GM21529 (cell line): Measurements from ENCODE around the gene C1orf210.

Source experiments
- ATAC-seq: cut with Tn5 transposase; IDR thresholded peaks from one replicate; pipeline ENCODE4 v1.9.1; 2021; ENCODE audit not compliant: unreplicated experiment

Gene C1orf210

DNA sequence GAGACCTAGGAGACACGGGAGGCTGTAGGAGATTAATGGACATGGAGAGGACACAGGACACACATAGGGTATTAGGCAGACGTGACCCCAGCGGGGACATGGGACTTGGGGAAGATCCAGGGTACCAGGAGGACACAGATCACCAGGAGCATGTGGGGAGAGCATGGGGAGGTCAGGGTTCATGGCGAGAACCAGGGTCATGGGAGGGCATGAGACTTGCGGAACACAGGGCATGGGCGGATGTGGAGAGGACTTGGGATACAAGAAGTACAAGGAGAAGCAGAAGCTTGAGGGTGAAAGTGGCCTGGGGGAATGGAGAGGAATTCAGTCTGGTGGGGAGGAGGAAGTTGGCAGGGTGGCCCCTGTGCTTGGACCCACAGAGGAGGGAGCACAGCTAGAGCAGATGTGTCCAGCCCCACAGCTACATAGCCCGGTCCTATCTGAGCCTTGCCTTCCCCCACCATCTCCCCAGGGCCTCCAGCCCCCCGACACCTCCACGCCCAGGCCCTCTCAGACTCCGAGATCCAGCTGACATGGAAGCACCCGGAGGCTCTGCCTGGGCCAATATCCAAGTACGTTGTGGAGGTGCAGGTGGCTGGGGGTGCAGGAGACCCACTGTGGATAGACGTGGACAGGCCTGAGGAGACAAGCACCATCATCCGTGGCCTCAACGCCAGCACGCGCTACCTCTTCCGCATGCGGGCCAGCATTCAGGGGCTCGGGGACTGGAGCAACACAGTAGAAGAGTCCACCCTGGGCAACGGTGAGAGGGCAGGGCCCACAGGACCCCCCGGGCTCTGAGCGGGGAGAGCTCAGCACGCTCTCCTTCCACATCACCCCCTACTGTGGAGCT lies 27.5 kb upstream of the C1orf210 start:
- no peak for ATAC-seq

DNA sequence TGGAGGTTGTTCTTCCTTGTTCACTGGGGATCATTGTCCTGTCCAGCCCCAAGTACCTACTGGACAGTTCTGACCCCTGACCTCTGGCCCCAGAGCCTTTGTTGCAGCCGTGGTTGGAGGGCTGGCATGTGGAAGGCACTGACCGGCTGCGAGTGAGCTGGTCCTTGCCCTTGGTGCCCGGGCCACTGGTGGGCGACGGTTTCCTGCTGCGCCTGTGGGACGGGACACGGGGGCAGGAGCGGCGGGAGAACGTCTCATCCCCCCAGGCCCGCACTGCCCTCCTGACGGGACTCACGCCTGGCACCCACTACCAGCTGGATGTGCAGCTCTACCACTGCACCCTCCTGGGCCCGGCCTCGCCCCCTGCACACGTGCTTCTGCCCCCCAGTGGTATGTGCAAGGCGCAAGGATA lies 26.8 kb upstream of the C1orf210 start:
- ATAC-seq = no peak

DNA sequence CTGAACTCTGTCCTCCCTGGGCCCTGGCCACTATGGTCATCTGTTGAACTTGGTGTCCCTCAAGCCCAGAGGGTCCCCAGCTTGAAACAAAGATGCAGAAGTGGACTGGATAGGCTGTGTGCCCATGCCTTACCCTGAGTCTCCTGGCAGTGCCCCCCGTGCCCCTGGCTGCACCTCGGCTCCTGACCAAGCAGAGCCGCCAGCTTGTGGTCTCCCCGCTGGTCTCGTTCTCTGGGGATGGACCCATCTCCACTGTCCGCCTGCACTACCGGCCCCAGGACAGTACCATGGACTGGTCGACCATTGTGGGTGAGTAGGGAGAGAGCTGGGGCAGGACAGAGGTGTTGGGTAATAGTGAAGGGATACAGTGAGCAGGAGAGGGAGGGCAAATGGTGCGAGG lies 26.1 kb upstream of the C1orf210 start:
- no peak for ATAC-seq

DNA sequence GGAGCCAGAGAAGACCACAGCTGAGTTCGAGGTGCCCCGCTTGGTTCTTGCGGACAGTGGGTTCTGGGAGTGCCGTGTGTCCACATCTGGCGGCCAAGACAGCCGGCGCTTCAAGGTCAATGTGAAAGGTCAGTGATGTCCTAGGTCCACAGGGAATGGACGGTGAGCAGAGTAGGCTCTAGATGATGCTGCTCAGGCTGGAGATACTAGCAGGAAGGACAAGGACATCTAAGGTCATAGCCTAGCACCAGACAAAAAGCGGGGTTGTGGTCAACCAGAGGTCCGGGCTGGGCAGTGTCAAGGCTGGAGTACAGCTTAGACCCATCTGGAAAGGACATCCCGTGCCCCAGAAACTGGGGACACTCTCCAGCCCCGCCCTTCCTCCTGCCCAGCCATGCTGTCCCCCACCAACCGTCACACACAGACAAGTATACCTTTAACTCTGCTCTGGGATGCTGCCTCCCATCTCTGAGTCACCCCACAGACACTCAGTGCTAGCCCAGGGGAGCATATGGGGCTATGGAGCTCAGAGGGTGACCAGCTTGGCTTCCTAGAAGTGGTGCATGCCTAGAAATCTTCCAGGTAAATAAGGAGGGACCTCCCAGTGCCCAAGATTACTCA lies 24.1 kb upstream of the C1orf210 start:
- ATAC-seq = no peak

DNA sequence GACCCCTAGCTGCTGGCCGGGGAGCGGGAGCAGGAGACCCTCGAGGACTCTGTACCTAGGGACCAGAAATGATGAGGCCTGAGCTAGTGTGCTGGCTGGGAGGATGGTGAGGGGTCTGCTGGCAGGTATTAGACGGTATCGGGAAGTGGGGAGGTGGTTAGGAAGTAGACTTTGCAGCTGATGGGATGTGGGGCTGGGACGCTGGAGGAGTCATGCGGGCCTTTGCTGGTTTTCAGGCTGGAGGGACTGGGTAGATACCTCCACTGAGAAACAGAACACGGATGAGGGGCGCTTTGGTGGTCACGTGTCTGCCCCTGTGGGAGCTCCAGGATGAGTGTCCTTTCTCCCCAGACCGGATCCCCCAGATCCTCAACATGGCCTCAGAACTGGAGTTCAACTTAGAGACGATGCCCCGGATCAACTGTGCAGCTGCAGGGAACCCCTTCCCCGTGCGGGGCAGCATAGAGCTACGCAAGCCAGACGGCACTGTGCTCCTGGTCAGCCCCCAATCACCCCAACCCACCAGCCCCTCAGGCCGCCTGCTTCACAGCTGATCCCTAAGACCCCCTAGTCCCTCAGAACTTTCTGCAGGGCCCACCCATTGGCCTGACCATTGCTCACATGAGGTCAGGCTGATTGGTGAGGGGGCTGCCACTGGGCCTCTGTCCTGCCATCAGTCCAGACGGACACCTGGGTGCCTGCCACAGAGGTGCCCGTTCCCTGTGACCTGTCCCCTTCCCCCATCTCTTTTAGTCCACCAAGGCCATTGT lies 23.4 kb upstream of the C1orf210 start:
- no peak for ATAC-seq

DNA sequence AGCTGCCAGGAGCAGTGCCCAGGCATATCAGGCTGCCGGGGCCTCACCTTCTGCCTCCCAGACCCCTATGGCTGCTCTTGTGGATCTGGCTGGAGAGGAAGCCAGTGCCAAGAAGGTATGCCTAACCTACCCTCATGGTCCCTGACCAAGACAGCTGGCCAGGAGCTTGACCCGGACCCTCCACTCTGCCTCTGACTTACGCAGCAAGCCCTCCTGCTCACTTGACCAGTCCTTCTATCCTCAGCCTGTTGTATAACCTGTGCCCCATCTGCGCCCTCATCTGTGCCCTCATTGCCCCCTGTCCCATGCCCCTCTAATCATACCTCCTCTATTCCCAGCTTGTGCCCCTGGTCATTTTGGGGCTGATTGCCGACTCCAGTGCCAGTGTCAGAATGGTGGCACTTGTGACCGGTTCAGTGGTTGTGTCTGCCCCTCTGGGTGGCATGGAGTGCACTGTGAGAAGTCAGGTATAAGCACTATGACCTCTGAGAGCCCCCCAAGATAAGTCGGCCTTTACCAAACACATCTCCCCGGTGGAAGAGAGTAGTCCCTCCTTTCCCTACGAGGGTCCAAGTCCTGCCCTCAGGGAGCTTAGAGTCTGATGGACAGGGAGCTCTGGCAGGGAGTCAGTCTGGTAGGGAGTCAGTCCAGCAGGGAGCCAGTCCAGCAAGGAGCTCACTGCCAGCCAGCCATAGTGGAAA lies 22.2 kb upstream of the C1orf210 start:
- ATAC-seq = no peak

DNA sequence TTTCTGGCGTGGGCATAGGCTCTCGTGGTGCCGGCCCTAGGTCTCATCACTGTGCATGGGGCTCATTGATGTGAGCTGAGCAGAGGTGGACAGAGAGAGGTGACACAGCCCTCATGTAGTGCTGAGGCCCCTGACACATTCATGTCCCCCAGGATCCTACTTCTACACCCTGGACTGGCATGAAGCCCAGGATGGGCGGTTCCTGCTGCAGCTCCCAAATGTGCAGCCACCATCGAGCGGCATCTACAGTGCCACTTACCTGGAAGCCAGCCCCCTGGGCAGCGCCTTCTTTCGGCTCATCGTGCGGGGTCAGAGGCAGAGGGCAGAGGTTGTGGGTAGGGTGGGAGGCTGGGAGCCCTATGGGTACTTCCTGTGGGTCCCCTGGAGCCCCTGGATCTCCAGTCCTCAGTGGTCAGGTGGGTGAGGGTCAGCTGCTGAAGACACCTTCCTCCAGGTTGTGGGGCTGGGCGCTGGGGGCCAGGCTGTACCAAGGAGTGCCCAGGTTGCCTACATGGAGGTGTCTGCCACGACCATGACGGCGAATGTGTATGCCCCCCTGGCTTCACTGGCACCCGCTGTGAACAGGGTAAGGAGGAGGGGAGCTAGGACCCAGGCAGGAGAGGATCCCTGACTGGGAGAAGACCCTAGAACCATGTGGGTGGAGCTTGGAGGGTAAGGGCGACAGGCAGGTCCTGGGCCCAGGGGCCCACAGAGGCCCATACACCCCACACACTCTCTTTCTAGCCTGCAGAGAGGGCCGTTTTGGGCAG lies 21.5 kb upstream of the C1orf210 start:
- no peak for ATAC-seq

DNA sequence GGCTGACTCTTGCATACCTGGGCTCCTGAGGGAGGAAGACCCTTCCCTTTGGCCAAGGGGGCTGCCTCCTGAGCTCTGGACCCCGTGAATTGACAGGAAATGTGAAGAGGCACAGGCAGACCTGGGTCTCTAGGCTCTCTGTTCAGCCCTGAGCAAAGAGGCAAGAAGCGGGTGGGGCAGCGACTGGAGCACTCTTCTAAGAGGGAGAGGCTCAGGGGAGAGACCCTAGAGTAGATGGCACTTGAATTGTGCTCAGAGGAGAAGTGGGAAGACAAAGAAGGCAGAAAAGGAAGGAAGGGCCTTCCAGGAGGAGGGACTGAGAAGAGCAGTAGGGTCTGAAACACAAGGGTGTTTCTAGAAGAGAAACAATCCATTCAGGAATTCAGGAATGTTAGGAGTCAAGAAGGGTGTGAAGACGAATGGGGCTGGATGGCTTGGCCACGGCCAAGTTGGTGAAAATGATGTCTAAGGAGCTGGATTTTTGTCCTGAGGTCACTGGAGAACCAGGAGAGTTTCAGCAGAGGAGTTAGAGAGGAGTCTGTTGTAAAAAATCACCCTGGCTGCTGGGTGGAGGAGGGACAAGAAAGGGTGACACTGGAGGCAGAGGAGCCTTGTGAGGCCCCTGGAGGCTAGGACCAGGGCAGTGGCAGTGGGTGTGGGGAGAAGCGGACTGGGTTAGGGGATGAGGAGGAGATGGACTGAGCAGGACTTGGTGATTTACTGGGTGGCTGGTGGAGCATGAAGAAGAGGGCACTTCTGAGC lies 20.7 kb upstream of the C1orf210 start:
- ATAC-seq = no peak

DNA sequence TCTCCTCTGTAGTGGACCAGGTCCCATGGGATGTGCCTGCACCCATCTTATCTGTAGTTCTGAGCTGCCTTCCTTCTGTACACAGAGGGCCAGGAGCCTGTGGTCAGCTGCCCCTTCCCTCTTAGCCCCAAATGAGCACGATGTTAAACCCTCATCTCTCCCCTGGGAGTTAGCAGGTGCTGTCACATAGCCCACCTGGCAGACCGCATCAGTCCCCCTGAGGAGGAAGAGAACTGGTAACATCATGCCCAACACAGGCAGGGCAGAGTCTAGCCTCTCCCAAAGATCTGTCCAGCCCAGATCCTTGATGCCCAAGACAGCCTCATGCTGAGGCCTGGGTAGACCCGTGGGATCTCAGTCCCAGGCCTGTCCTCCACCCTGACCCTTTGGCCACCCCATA lies 20.1 kb upstream of the C1orf210 start:
- ATAC-seq = no peak

DNA sequence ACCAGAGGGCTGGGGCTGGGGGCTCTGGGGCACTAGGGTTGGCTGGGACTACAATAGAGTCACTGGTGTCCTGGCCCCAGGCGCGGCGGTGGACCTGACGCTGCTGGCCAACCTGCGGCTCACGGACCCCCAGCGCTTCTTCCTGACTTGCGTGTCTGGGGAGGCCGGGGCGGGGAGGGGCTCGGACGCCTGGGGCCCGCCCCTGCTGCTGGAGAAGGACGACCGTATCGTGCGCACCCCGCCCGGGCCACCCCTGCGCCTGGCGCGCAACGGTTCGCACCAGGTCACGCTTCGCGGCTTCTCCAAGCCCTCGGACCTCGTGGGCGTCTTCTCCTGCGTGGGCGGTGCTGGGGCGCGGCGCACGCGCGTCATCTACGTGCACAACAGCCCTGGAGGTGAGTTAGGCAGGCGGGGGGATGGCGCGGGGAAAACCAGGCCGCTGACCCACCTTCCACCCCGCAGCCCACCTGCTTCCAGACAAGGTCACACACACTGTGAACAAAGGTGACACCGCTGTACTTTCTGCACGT lies 19.5 kb upstream of the C1orf210 start:
- no peak for ATAC-seq

DNA sequence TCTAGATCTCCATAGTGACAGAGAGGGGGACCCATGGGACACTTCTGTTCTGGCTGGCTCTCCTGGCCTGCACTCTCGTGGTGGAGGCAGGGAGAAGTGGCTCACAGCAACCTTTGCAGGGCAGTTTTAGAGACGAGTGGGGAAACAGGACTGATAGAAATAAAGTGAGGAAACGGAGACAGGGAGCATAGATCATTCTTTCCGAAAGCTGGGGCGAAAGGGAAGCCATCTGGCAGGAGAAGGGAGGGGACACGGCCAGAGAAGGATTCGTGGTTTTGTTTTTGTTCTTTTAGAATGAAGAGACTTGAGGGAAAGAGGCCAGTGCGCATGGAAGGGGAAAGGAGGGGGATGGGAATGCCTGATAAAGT lies 18.9 kb upstream of the C1orf210 start:
- no peak for ATAC-seq

DNA sequence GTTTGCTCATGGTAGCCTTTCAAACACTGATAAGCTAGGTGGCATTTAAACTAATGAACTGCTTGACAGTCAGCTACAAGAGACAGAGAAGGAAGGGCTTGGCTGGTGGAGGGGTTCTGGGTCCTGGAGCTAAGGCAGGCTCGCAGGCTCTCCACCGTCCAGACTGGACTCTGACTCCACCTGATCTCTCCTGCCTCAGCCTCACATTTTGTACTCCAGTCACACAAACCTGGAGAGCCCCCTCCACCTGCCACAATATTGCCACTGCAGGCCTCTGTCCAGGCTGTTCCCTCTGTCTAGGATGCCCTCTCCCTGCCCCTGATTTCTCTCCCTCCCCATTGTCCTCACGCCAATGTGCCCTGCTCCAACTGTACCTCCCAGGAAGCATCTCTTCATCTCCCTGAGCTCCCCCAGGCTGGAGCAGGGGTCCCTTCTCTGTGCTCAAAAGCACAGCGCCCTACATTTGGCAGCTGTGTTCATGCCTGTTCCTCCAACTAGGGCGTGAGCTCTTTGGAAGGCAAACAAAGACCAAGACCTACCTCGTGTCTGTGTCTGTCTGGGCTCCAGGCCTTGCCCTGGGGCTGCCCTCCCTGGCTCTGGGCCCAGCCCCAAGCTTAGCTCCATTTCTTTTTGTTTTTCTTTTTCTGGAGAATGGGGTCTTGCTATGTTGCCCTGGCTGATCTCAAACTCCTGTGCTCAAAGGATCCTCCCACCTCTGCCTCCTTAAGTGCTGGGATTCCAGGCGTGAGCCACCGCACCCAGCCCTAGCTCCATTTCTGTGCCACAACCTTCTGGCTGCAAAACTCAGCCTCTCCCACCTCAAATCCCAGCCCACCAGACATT lies 18.3 kb upstream of the C1orf210 start:
- ATAC-seq = no peak

DNA sequence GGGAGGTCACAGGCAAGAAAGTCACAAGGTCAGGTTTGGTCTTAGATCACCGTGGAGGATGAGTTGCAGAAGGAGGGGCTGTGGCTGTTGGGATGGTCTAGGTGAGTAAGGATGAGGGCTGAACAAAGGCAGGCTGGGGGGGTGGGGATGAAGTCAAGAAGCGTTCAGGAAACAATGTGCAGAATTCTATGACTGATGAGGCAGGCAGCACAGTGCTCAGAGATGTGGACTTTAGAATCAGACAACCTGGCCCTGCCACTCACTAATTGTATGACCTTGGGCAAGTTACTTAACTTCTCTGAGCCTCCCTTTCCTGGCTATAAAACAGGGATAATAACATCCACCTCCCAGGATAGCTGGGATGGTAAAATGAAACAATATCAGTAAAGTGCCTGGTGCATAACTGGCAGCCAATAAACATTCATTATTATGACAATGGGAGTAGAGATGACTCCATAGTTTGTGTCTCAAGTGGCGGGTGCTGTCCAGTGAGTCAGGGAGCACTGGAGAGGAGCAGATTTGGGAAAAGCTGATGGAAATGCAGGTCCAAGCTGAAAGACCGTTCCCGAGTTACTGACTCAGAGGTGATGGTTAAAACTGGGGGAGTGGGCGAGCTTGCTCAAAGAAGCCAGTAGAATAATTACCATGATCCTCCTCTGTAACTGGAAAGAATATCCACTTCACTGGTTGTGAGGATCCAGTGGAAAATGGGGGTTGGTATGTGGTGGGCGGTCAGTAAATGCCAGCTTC lies 17.5 kb upstream of the C1orf210 start:
- ATAC-seq = no peak

DNA sequence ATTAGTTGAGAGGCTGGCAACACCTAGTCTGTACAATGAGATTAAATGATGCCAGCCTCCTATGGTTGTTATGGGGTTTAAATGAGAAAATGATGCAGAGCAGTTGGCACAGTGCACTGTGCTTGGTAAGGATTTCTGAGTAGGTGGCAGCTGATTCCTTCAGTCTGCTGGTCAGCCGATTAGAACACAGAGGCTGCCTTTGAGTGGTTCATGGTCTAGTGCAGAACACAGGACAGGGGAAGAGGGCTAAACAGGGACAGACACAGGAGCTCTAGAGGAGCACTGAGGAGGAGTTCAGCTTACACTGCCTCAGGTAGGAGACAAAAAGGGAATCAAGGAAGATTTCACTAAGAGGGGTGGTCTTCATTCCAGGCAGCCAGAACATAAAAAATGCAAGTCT lies 16.8 kb upstream of the C1orf210 start:
- ATAC-seq = no peak

DNA sequence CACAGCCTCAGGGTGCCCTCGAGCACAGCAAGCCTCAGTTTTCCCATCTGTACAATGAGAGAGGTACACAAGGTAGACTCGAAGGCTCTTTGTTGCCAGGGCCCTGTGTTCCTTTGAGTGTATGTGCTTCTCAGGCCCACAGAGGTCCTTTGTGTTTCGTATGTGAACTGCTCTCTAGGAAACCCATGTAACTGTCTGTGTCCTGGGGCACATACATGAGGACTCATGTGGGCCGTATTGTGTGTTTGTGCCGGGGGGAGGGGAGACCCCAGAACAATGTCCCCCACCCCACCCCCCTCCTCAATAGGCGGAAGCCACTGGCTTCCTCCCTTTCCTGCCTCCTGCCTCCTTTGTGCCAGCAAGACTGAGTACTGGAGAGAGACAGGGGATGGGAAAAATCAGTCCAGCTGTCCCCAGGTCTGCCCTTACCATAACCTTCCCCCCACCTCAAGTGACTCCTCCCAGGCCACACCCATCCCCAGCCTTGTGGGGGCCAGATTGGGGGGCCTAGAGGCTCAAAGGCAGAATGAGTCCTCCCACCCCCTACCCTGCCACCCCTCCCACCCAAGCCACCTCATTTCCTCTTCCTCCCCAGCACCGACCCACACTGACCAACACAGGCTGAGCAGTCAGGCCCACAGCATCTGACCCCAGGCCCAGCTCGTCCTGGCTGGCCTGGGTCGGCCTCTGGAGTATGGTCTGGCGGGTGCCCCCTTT lies 15.2 kb upstream of the C1orf210 start, which contains the start of gene TIE1:
TSS of gene TIE1 (plus strand) at position 605 of the 717 bp plus-strand sequence. CDS start at position 695, 90 bp downstream.
- ATAC-seq = no peak

DNA sequence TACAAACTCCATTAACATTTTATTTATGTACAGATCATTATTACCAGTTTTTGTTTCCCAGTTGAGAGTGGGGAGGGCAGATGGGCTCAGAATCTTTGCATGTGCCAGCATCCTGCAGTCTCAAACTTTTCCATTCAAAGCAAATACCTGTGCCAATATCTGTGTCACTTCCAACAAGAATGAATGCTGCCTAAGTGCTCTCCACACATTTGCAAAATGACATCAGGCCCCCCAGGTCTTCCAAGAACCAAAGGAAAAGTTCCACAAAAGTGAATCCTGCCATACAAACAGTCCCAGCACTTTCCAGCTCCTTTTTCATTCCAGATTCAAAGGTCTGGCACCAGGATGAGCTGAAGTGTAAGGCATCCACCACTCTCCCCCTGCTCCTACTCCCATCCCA lies 13.7 kb upstream of the C1orf210 start:
- ATAC-seq = no peak

DNA sequence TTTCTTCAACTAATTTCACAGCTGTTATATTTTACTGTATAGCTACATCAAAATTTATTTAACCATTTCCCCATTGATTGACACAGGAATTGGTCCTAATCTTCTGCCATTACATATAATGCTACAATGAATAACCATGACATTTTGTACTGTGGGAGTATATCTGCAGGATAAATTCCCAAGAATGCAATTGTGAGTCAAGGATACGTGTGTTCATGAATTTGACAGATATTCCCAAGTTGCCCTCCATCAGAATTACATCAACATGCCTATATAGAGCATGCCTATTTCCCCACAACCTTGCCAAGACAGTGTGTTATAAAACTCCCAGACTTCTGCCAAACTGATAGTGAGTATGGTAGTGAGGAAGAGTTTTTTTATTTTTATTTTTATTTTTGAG lies 12.7 kb upstream of the C1orf210 start:
- no peak for ATAC-seq
